ENCODE results near the gene APOL5. TPM values are rescaled to one million over a fixed set of nuclear protein-coding genes. Genes with fewer than 3 reads are reported as not detected.

Gene APOL5
- total RNA-seq, 2 experiments from 2014 or later = not detected

DNA sequence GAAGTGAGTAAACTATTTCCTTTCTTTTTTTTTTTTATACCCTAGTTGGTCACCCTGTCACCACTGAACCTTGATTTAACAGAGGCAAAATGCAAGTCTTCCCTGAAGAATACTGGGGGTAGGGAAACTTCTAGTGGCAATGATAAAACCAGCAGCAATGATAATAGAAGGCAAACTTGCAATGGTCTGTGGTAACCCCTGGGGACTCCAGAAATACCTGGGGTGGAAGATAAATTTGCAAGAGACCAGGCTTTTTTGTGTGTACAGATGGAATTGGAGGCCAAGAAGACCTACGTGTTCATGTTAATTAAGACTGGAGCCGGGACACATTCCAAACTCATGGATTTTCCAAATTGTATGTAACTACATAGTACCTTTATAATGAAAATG, 11.6 kb downstream of the APOL5 start:
- DNase-seq = no peak
- H3K9me3 Mint-ChIP-seq = no peaks in the 10 kb centered on the region
- no peaks in the 10 kb centered on the region for H3K36me3 Mint-ChIP-seq (ENCODE audit: low read depth)
- no peaks in the 10 kb centered on the region for H3K27me3 Mint-ChIP-seq
- no peaks in the 10 kb centered on the region for H3K4me1 Mint-ChIP-seq (ENCODE audit: low read depth)
- no peak overlapping the region for H3K27ac Mint-ChIP-seq
- TF ChIP-seq CTCF (IDR thresholded peaks at IDR 0.05) = no peak
- ATAC-seq = no peak
- intact Hi-C loops (cut with micrococcal nuclease) = no loop called here
- ChIA-PET POLR2A (no interaction called here), CTCF (no interaction called here)
- no peak overlapping the region for H3K4me3 Mint-ChIP-seq

DNA sequence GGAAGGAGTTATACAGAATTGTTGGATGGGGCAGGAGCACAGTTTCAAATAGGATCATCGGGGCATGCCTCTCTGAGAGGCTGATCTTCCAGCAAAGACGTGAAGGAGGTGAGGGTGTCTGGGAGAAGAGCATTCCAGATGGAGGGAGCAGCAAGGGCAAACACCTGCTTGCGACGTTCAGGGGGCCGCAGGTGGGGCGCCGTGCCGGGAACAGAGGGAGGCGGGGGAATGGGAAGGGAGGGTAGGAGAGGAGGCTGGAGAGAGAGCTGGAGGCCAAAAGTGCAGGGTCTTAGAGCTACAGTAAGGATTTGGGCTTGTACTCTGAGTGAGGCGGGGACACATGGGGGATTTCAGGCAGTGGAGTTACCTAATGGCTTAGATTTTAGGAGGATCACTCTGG, 13.6 kb downstream of the APOL5 start:
- intact Hi-C loops (cut with micrococcal nuclease) = no loop called here
- Mint-ChIP-seq H3K4me1 (ENCODE audit: low read depth) (no peaks in the 10 kb centered on the region), H3K36me3 (ENCODE audit: low read depth) (no peaks in the 10 kb centered on the region), H3K27ac (no peak overlapping the region), H3K27me3 (no peaks in the 10 kb centered on the region), H3K4me3 (no peak overlapping the region), H3K9me3 (no peaks in the 10 kb centered on the region)
- CTCF ChIA-PET = no interaction called here
- no peak for TF ChIP-seq CTCF (IDR thresholded peaks at IDR 0.05)
- POLR2A ChIA-PET = no interaction called here
- DNase-seq (no peak), ATAC-seq (no peak)

GRCh38 chr22:35732116-35732515, 14.4 kb downstream of the APOL5 start:
- no peak for ATAC-seq
- H3K36me3 Mint-ChIP-seq (ENCODE audit: low read depth) = no peaks in the 10 kb centered on the region
- no peak for TF ChIP-seq CTCF (IDR thresholded peaks at IDR 0.05)
- CTCF ChIA-PET = no interaction called here
- no peak overlapping the region for H3K4me3 Mint-ChIP-seq
- intact Hi-C loops (cut with micrococcal nuclease) = no loop called here
- DNase-seq = no peak
- no peaks in the 10 kb centered on the region for H3K4me1 Mint-ChIP-seq (ENCODE audit: low read depth)
- no peak overlapping the region for H3K27ac Mint-ChIP-seq
- H3K27me3 Mint-ChIP-seq = no peaks in the 10 kb centered on the region
- H3K9me3 Mint-ChIP-seq = no peaks in the 10 kb centered on the region
- POLR2A ChIA-PET = no interaction called here

DNA sequence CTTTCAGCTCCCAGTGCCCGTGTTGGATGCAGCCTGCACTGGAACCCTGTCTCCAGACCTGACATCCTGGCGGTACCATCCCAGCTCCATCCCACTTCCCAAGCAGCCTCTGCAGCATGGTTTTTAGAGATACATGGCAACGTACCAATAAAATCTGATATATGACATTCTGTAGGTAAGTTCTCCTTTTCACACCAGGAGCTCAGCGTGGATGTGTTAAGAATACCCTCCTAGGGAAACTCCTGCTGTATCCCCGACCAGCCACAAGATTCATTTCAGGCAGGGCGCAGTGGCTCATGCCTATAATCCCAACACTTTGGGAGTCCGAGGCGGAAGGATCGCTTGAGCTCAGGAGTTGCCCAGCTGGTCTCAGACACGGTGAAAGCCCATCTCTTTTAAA, 15.4 kb downstream of the APOL5 start:
- intact Hi-C loops (cut with micrococcal nuclease) = no loop called here
- no peak for TF ChIP-seq CTCF (IDR thresholded peaks at IDR 0.05)
- H3K36me3 Mint-ChIP-seq (ENCODE audit: low read depth) = no peaks in the 10 kb centered on the region
- DNase-seq (no peak), ATAC-seq (no peak)
- ChIA-PET POLR2A (no interaction called here), CTCF (no interaction called here)
- H3K4me1 Mint-ChIP-seq (ENCODE audit: low read depth) = no peaks in the 10 kb centered on the region
- H3K4me3 Mint-ChIP-seq = no peak overlapping the region
- no peaks in the 10 kb centered on the region for H3K9me3 Mint-ChIP-seq
- no peak overlapping the region for H3K27ac Mint-ChIP-seq
- no peaks in the 10 kb centered on the region for H3K27me3 Mint-ChIP-seq

GRCh38 chr22:35733791-35734516, 16.3 kb downstream of the APOL5 start:
- TF ChIP-seq CTCF (IDR thresholded peaks at IDR 0.05) = no peak
- ChIA-PET CTCF (interaction anchor here (1.1 kb wide), 1 partner anchor 12 kb away, joined by 3 read pairs; no protein-coding TSS in a partner anchor), POLR2A (no interaction called here)
- H3K36me3 Mint-ChIP-seq (ENCODE audit: low read depth) = no peaks in the 10 kb centered on the region
- no peaks in the 10 kb centered on the region for H3K4me1 Mint-ChIP-seq (ENCODE audit: low read depth)
- no peak overlapping the region for H3K4me3 Mint-ChIP-seq
- H3K27ac Mint-ChIP-seq = no peak overlapping the region
- ATAC-seq = no peak
- no peaks in the 10 kb centered on the region for H3K27me3 Mint-ChIP-seq
- intact Hi-C loops (cut with micrococcal nuclease) = no loop called here
- H3K9me3 Mint-ChIP-seq = no peaks in the 10 kb centered on the region
- DNase-seq = no peak

All from activated CD8-positive, alpha-beta T cell treated with anti-CD3 and anti-CD28 coated beads for 36 hours (primary cell).